GM12878 (cell line): ENCODE measurements around the gene KLHDC10.

Experiments used
- BMI1 ChIP-seq: fragments of 450-650 bp; IDR thresholded peaks from 2 replicates; pipeline ENCODE4 v1.6.1; 2016; ENCODE audit warnings: mild to moderate bottlenecking, moderate library complexity, borderline replicate concordance
- CBX5 ChIP-seq: sonication (generic); IDR thresholded peaks from 2 replicates; pipeline ENCODE4 v1.6.1; 2016; ENCODE audit warnings: low read depth, moderate library complexity, mild to moderate bottlenecking, inconsistent platforms
- CHD2 ChIP-seq: IDR thresholded peaks from 2 replicates; pipeline ENCODE4 v1.6.1; 2011; ENCODE audit warnings: low read depth, low read length, improper control_type of control experiment, borderline replicate concordance
- JUNB ChIP-seq: IDR thresholded peaks from 2 replicates; pipeline ENCODE4 v1.6.1; 2016; ENCODE audit warnings: antibody characterized with exemption, mild to moderate bottlenecking
- NFIC ChIP-seq: IDR thresholded peaks from 2 replicates; pipeline ENCODE4 v1.6.1; 2012; ENCODE audit warnings: low read depth, mild to moderate bottlenecking, inconsistent platforms, low read length, moderate library complexity
- RFX5 ChIP-seq: IDR thresholded peaks from 2 replicates; pipeline ENCODE4 v1.6.1; 2011; ENCODE audit warnings: low read depth, low read length, improper control_type of control experiment
- TF ChIP-seq, protein P1 (sequence below): fragments of 450-650 bp; IDR thresholded peaks from 2 replicates; pipeline ENCODE4 v1.6.1; 2017; ENCODE audit warnings: borderline replicate concordance
- TF ChIP-seq, protein P2 (sequence below), 3 experiments: IDR thresholded peaks in 2 of 3; conservative IDR thresholded peaks in 1 of 3; 2 replicates each; pipeline ENCODE4 v1.5.1; 2011; ENCODE audit warnings: low read depth in 3 of 3, low read length in 3 of 3, mild to moderate bottlenecking in 3 of 3, control low read depth in 2 of 3, moderate library complexity in 2 of 3, inconsistent platforms in 1 of 3, mixed read lengths in 1 of 3; ENCODE audit not compliant: control insufficient read depth in 2 of 3, insufficient read depth in 1 of 3; ENCODE audit errors: extremely low read depth in 1 of 3
- TF ChIP-seq, protein P3 (sequence below): IDR thresholded peaks from 2 replicates; pipeline ENCODE4 v1.6.1; 2012; ENCODE audit warnings: low read length, inconsistent platforms

DNA sequence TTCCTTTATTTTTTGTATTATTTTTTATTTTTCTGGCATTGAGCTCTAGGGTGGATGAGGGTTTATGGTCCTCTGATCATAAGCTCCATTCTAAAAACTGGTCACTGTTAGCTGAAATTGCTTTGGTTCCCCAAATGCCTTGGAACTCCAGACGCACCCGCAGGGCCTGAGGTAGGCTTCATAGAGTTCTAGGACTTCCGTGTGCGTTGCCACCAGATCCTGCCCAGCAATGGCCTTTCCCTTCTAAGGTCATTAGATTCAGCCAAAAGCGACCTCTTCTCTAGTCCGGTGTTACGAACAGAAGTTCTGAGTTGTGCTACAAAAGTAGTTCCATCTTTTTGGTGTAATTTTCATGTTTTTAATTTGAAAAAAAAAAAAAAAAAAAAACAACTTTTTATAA lies 64.4 kb downstream of the KLHDC10 start:
- TF ChIP-seq, protein P1, sequence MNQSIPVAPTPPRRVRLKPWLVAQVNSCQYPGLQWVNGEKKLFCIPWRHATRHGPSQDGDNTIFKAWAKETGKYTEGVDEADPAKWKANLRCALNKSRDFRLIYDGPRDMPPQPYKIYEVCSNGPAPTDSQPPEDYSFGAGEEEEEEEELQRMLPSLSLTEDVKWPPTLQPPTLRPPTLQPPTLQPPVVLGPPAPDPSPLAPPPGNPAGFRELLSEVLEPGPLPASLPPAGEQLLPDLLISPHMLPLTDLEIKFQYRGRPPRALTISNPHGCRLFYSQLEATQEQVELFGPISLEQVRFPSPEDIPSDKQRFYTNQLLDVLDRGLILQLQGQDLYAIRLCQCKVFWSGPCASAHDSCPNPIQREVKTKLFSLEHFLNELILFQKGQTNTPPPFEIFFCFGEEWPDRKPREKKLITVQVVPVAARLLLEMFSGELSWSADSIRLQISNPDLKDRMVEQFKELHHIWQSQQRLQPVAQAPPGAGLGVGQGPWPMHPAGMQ: no peak
- no peak for TF ChIP-seq CHD2
- TF ChIP-seq RFX5: no peak
- no peak for TF ChIP-seq JUNB
- no peak for TF ChIP-seq NFIC
- TF ChIP-seq CBX5: no peak
- TF ChIP-seq BMI1: no peak
- TF ChIP-seq, protein P2, sequence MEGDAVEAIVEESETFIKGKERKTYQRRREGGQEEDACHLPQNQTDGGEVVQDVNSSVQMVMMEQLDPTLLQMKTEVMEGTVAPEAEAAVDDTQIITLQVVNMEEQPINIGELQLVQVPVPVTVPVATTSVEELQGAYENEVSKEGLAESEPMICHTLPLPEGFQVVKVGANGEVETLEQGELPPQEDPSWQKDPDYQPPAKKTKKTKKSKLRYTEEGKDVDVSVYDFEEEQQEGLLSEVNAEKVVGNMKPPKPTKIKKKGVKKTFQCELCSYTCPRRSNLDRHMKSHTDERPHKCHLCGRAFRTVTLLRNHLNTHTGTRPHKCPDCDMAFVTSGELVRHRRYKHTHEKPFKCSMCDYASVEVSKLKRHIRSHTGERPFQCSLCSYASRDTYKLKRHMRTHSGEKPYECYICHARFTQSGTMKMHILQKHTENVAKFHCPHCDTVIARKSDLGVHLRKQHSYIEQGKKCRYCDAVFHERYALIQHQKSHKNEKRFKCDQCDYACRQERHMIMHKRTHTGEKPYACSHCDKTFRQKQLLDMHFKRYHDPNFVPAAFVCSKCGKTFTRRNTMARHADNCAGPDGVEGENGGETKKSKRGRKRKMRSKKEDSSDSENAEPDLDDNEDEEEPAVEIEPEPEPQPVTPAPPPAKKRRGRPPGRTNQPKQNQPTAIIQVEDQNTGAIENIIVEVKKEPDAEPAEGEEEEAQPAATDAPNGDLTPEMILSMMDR (IDR thresholded peaks at IDR 0.05 in 2 of 3, conservative IDR thresholded peaks at IDR 0.05 in 1 of 3; ENCODE audit: control insufficient read depth in 2 of 3, extremely low read depth in 1 of 3, insufficient read depth in 1 of 3, low read depth in 3 of 3, low read length in 3 of 3): no peak
- TF ChIP-seq, protein P3, sequence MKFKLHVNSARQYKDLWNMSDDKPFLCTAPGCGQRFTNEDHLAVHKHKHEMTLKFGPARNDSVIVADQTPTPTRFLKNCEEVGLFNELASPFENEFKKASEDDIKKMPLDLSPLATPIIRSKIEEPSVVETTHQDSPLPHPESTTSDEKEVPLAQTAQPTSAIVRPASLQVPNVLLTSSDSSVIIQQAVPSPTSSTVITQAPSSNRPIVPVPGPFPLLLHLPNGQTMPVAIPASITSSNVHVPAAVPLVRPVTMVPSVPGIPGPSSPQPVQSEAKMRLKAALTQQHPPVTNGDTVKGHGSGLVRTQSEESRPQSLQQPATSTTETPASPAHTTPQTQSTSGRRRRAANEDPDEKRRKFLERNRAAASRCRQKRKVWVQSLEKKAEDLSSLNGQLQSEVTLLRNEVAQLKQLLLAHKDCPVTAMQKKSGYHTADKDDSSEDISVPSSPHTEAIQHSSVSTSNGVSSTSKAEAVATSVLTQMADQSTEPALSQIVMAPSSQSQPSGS: no peak
